ENCODE results near the gene FOS. TPM values are rescaled to one million over a fixed set of nuclear protein-coding genes. Genes with fewer than 3 reads are reported as not detected.

FOS gene
- total RNA-seq, 1 donor from 2014 or later = 9.7 TPM

- no peaks in the 10 kb centered on the region for H3K36me3 ChIP-seq
- intact Hi-C loops (cut with micrococcal nuclease) = no loop called here
- no peak overlapping the region for H3K4me3 ChIP-seq
- H3K27me3 ChIP-seq (ENCODE audit: low read depth) = no peaks in the 10 kb centered on the region
- TF ChIP-seq, protein P1, sequence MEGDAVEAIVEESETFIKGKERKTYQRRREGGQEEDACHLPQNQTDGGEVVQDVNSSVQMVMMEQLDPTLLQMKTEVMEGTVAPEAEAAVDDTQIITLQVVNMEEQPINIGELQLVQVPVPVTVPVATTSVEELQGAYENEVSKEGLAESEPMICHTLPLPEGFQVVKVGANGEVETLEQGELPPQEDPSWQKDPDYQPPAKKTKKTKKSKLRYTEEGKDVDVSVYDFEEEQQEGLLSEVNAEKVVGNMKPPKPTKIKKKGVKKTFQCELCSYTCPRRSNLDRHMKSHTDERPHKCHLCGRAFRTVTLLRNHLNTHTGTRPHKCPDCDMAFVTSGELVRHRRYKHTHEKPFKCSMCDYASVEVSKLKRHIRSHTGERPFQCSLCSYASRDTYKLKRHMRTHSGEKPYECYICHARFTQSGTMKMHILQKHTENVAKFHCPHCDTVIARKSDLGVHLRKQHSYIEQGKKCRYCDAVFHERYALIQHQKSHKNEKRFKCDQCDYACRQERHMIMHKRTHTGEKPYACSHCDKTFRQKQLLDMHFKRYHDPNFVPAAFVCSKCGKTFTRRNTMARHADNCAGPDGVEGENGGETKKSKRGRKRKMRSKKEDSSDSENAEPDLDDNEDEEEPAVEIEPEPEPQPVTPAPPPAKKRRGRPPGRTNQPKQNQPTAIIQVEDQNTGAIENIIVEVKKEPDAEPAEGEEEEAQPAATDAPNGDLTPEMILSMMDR (IDR thresholded peaks at IDR 0.05; ENCODE audit: borderline replicate concordance) = no peak
- no peak for DNase-seq
- no peak overlapping the region for H3K27ac ChIP-seq (replicated peaks)
- peaks cover 26% of the 10 kb centered on the region for H3K4me1 ChIP-seq
- no peaks in the 10 kb centered on the region for H3K9me3 ChIP-seq (replicated peaks)
Measured at GRCh38 chr14:75252254-75252837, 26.3 kb upstream of the FOS start.

DNA sequence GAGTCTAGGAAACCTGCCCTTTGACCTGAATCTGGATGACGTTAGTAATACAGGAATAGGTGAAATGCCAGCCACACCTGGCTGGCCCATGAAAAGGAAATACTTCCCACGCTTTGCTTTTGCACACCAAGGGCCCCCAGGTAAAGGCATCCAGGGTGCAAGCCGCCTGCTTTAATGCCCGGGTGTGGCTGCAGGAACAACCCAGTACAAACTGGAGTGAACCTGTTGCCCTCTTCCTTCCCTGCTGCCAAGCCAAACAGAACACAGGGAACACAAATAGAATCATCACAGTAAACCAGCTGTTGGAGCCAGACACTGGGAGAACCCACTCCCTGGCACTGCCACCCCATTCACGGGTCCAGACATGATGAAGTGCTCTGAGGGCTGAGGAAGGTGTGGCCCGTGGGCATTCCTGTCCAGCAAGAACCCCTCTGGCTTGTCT lies 24.2 kb upstream of the FOS start:
- Histone ChIP-seq H3K9me3 (replicated peaks) (no peaks in the 10 kb centered on the region), H3K4me1 (peaks cover 43% of the 10 kb centered on the region), H3K36me3 (no peaks in the 10 kb centered on the region), H3K4me3 (no peak overlapping the region), H3K27ac (replicated peaks) (peak overlapping the region; percentile 40), H3K27me3 (ENCODE audit: low read depth) (no peaks in the 10 kb centered on the region)
- TF ChIP-seq, protein P1 (IDR thresholded peaks at IDR 0.05; ENCODE audit: borderline replicate concordance) = no peak
- DNase-seq = no peak
- intact Hi-C loops (cut with micrococcal nuclease) = no loop called here

- no peaks in the 10 kb centered on the region for H3K36me3 ChIP-seq
- intact Hi-C loops (cut with micrococcal nuclease) = no loop called here
- DNase-seq = no peak
- peaks cover 43% of the 10 kb centered on the region for H3K4me1 ChIP-seq
- H3K27ac ChIP-seq (replicated peaks) = no peak overlapping the region
- no peaks in the 10 kb centered on the region for H3K27me3 ChIP-seq (ENCODE audit: low read depth)
- H3K9me3 ChIP-seq (replicated peaks) = no peaks in the 10 kb centered on the region
- no peak overlapping the region for H3K4me3 ChIP-seq
- TF ChIP-seq, protein P1 (IDR thresholded peaks at IDR 0.05; ENCODE audit: borderline replicate concordance) = no peak
Measured at GRCh38 chr14:75254901-75255584, 23.6 kb upstream of the FOS start.

DNA sequence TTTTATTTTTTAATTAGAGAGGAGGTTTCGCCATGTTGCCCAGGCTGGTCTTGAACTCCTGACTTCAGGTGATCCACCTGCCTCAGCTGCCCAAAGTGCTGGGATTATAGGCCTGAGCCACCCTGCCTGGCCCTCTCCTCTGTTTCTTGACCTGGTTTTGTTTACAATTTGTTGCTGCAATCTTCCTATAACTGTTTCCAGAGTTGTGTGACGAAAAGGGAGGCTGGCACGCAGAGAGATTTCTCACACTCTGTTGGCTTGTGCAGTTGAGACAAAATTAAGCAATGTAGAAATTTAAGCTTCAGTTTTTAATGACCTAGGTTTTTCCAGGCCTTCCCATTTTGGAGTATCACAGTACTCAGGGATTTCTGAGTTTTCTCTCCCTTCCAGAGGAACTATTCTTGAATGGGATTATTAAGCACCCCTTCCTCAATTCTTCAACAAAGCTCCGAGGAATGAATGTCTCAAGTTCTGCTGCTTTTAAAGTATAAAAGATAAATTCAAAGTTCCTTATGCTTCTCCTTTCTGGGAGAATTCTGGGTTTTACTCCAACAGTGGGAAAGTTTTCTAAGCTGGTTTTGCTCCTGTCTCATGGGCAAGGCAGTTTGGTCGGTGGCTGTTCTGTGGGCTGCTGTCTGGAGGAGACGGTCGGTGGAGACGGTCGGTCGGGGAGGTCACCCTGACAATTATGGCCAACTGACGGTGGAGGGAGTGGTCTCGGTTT lies 20.4 kb upstream of the FOS start:
- no peaks in the 10 kb centered on the region for H3K9me3 ChIP-seq (replicated peaks)
- DNase-seq = no peak
- H3K36me3 ChIP-seq = no peaks in the 10 kb centered on the region
- intact Hi-C loops (cut with micrococcal nuclease) = no loop called here
- H3K4me1 ChIP-seq = peaks cover 42% of the 10 kb centered on the region
- H3K27me3 ChIP-seq (ENCODE audit: low read depth) = no peaks in the 10 kb centered on the region
- H3K27ac ChIP-seq (replicated peaks) = peak overlapping the region; percentile 97
- TF ChIP-seq, protein P1 (IDR thresholded peaks at IDR 0.05; ENCODE audit: borderline replicate concordance) = no peak
- H3K4me3 ChIP-seq = peak overlapping the region; percentile 64

GRCh38 chr14:75258803-75259509 lies 19.7 kb upstream of the FOS start:
- TF ChIP-seq, protein P1 (IDR thresholded peaks at IDR 0.05; ENCODE audit: borderline replicate concordance) = no peak
- H3K36me3 ChIP-seq = no peaks in the 10 kb centered on the region
- peak overlapping the region; percentile 97 for H3K27ac ChIP-seq (replicated peaks)
- DNase-seq = peak; percentile 99
- H3K4me3 ChIP-seq = peak overlapping the region; percentile 64
- H3K9me3 ChIP-seq (replicated peaks) = no peaks in the 10 kb centered on the region
- no peaks in the 10 kb centered on the region for H3K27me3 ChIP-seq (ENCODE audit: low read depth)
- intact Hi-C loops (cut with micrococcal nuclease) = no loop called here
- H3K4me1 ChIP-seq = peaks cover 40% of the 10 kb centered on the region

Measured in left ventricle myocardium inferior (tissue), 1 donor.